ENCODE measurements around the gene COX18.

GRCh38 chr4:73066445-73066844 lies 3.1 kb downstream of the COX18 start:
- TF ChIP-seq, protein P1, sequence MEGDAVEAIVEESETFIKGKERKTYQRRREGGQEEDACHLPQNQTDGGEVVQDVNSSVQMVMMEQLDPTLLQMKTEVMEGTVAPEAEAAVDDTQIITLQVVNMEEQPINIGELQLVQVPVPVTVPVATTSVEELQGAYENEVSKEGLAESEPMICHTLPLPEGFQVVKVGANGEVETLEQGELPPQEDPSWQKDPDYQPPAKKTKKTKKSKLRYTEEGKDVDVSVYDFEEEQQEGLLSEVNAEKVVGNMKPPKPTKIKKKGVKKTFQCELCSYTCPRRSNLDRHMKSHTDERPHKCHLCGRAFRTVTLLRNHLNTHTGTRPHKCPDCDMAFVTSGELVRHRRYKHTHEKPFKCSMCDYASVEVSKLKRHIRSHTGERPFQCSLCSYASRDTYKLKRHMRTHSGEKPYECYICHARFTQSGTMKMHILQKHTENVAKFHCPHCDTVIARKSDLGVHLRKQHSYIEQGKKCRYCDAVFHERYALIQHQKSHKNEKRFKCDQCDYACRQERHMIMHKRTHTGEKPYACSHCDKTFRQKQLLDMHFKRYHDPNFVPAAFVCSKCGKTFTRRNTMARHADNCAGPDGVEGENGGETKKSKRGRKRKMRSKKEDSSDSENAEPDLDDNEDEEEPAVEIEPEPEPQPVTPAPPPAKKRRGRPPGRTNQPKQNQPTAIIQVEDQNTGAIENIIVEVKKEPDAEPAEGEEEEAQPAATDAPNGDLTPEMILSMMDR (conservative IDR thresholded peaks at IDR 0.05; ENCODE audit: low read length): no peak
- no peak for TF ChIP-seq EZH2phosphoT487 (IDR thresholded peaks at IDR 0.05; ENCODE audit: borderline replicate concordance, low read depth, low read length)

Measured in OCI-LY7 (cell line).